ENCODE measurements around the gene EPS8L2.

DNA sequence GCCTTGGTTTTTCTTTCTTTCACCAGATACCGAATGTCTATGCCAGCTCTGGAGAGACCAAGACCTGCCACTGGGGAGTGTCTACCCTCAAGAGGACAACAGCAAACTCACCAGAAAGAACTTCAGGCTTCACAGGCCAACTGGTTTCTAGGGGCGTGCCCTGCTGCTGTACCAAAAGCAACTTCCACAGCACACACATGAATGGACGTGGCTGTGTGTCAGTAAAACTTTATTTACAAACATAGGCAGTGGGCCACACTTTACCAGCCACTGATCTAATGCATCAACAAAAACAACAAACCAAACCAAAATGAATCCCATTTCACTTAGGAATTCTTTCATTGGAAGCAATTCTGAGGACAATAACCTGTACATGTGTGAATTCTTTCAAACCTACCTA, 27.7 kb upstream of the EPS8L2 start:
- TF ChIP-seq, protein P1, sequence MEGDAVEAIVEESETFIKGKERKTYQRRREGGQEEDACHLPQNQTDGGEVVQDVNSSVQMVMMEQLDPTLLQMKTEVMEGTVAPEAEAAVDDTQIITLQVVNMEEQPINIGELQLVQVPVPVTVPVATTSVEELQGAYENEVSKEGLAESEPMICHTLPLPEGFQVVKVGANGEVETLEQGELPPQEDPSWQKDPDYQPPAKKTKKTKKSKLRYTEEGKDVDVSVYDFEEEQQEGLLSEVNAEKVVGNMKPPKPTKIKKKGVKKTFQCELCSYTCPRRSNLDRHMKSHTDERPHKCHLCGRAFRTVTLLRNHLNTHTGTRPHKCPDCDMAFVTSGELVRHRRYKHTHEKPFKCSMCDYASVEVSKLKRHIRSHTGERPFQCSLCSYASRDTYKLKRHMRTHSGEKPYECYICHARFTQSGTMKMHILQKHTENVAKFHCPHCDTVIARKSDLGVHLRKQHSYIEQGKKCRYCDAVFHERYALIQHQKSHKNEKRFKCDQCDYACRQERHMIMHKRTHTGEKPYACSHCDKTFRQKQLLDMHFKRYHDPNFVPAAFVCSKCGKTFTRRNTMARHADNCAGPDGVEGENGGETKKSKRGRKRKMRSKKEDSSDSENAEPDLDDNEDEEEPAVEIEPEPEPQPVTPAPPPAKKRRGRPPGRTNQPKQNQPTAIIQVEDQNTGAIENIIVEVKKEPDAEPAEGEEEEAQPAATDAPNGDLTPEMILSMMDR (IDR thresholded peaks at IDR 0.05; ENCODE audit: insufficient read depth, low read depth, low read length): no peak
- TF ChIP-seq EZH2 (IDR thresholded peaks at IDR 0.05; ENCODE audit: insufficient read depth, low read length): no peak

Measured in astrocyte (in vitro differentiated cells and primary cell).